H9 (cell line): ENCODE results near the gene ATG7. TPM values are rescaled to one million over a fixed set of nuclear protein-coding genes. Genes with fewer than 3 reads are reported as not detected.

Experiments used
- DNase-seq: peaks from one replicate; pipeline ENCODE4 v3.0.0-alpha.2; 2017
- H2AFZ ChIP-seq: one replicate; pipeline ENCODE4 v1.6.1; 2013; ENCODE audit warnings: mild to moderate bottlenecking, low read length, control low read depth, moderate library complexity
- H2AK5ac ChIP-seq: 2 replicates; pipeline ENCODE4 v1.6.1; 2013; ENCODE audit warnings: low read length, control low read depth, mixed read lengths; ENCODE audit not compliant: insufficient read length
- H2BK120ac ChIP-seq: one replicate; pipeline ENCODE4 v1.6.1; 2013; ENCODE audit warnings: low read depth, mild to moderate bottlenecking, low read length, control low read depth, inconsistent platforms; ENCODE audit not compliant: poor library complexity, severe bottlenecking
- H2BK12ac ChIP-seq: 2 replicates; pipeline ENCODE4 v1.6.1; 2013; ENCODE audit warnings: low read length, control low read depth, mixed read lengths, low read depth; ENCODE audit not compliant: insufficient read length
- H2BK15ac ChIP-seq: 2 replicates; pipeline ENCODE4 v1.6.1; 2013; ENCODE audit warnings: low read depth, low read length, control low read depth
- H2BK20ac ChIP-seq: one replicate; pipeline ENCODE4 v1.6.1; 2013; ENCODE audit warnings: low read depth, mild to moderate bottlenecking, low read length, control low read depth, inconsistent platforms; ENCODE audit not compliant: poor library complexity, severe bottlenecking
- H2BK5ac ChIP-seq: 2 replicates; pipeline ENCODE4 v1.6.1; 2013; ENCODE audit warnings: low read length, control low read depth, mixed read lengths; ENCODE audit not compliant: insufficient read length
- H3K14ac ChIP-seq: 2 replicates; pipeline ENCODE4 v1.6.1; 2013; ENCODE audit warnings: low read length, control low read depth; ENCODE audit not compliant: insufficient read depth
- H3K18ac ChIP-seq: 2 replicates; pipeline ENCODE4 v1.6.1; 2013; ENCODE audit warnings: low read depth, mild to moderate bottlenecking, mixed read lengths, low read length, control low read depth; ENCODE audit not compliant: insufficient read length
- H3K23ac ChIP-seq: 2 replicates; pipeline ENCODE4 v1.6.1; 2013; ENCODE audit warnings: low read length, control low read depth, mixed read lengths, low read depth; ENCODE audit not compliant: insufficient read length
- H3K23me2 ChIP-seq: 2 replicates; pipeline ENCODE4 v1.6.1; 2013; ENCODE audit warnings: low read depth, mild to moderate bottlenecking, mixed read lengths, low read length, control low read depth; ENCODE audit not compliant: insufficient read length, poor library complexity, severe bottlenecking
- H3K27ac ChIP-seq: 2 replicates; pipeline ENCODE4 v1.5.1; 2013; ENCODE audit warnings: low read length, control low read depth, mixed read lengths, low read depth; ENCODE audit not compliant: insufficient read length
- H3K27me3 ChIP-seq: 2 replicates; pipeline ENCODE4 v1.6.1; 2013; ENCODE audit warnings: low read length, control low read depth, inconsistent platforms; ENCODE audit not compliant: insufficient read depth
- H3K4ac ChIP-seq: 2 replicates; pipeline ENCODE4 v1.6.1; 2013; ENCODE audit warnings: low read depth, mild to moderate bottlenecking, control low read depth, inconsistent platforms, low read length, moderate library complexity
- H3K4me1 ChIP-seq: 2 replicates; pipeline ENCODE4 v1.6.1; 2013; ENCODE audit warnings: low read length, control low read depth, inconsistent platforms; ENCODE audit not compliant: insufficient read depth
- H3K4me2 ChIP-seq: 2 replicates; pipeline ENCODE4 v1.6.1; 2013; ENCODE audit warnings: low read length, control low read depth, mixed read lengths; ENCODE audit not compliant: insufficient read length, insufficient read depth
- H3K56ac ChIP-seq: 2 replicates; pipeline ENCODE4 v1.6.1; 2013; ENCODE audit warnings: low read depth, mild to moderate bottlenecking, mixed read lengths, low read length, control low read depth; ENCODE audit not compliant: insufficient read length
- H3K79me1 ChIP-seq: 2 replicates; pipeline ENCODE4 v1.6.1; 2013; ENCODE audit warnings: low read depth, mild to moderate bottlenecking, moderate library complexity, low read length, control low read depth, inconsistent platforms; ENCODE audit not compliant: insufficient read depth, poor library complexity, severe bottlenecking
- H3K79me2 ChIP-seq: 2 replicates; pipeline ENCODE4 v1.6.1; 2013; ENCODE audit warnings: low read length, control low read depth, inconsistent platforms; ENCODE audit not compliant: insufficient read depth
- H3K9ac ChIP-seq: 2 replicates; pipeline ENCODE4 v1.6.1; 2013; ENCODE audit warnings: low read length, control low read depth, mixed read lengths; ENCODE audit not compliant: insufficient read length; ENCODE audit errors: extremely low read depth
- H3K9me3 ChIP-seq: one replicate; pipeline ENCODE4 v1.6.1; 2013; ENCODE audit warnings: low read depth, low read length, inconsistent platforms; ENCODE audit not compliant: control insufficient read depth
- H3T11ph ChIP-seq: one replicate; pipeline ENCODE4 v1.6.1; 2013; ENCODE audit warnings: mild to moderate bottlenecking, low read length, control low read depth, inconsistent platforms
- H4K20me1 ChIP-seq: one replicate; pipeline ENCODE4 v1.6.1; 2013; ENCODE audit not compliant: control insufficient read depth, insufficient read length, insufficient read depth
- H4K5ac ChIP-seq: 2 replicates; pipeline ENCODE4 v1.6.1; 2013; ENCODE audit warnings: low read depth, mild to moderate bottlenecking, mixed read lengths, low read length, control low read depth; ENCODE audit not compliant: insufficient read length
- H4K8ac ChIP-seq: replicated peaks from 2 replicates; pipeline ENCODE4 v1.6.1; 2013; ENCODE audit warnings: low read length, control low read depth, mixed read lengths, low read depth; ENCODE audit not compliant: insufficient read length
- H4K91ac ChIP-seq: 2 replicates; pipeline ENCODE4 v1.6.1; 2013; ENCODE audit warnings: low read depth, mild to moderate bottlenecking, moderate library complexity, mixed read lengths, low read length, control low read depth; ENCODE audit not compliant: insufficient read length
- H3K27ac Mint-ChIP-seq, 3 experiments: 2 replicates in 2 of 3; 3 replicates in 1 of 3; pipeline ENCODE4 v1.8.0; 2020 to 2021; ENCODE audit warnings: mixed read lengths in 3 of 3, mild to moderate bottlenecking in 1 of 3, moderate library complexity in 1 of 3
- H3K27me3 Mint-ChIP-seq: 2 replicates; pipeline ENCODE4 v1.8.0; 2021; ENCODE audit warnings: low read depth, mild to moderate bottlenecking, moderate library complexity, mixed read lengths
- H3K36me3 Mint-ChIP-seq, 3 experiments: 2 replicates in 2 of 3; 3 replicates in 1 of 3; pipeline ENCODE4 v1.8.0; 2020 to 2021; ENCODE audit warnings: low read depth in 3 of 3, mixed read lengths in 3 of 3; ENCODE audit not compliant: insufficient read depth in 1 of 3
- H3K4me1 Mint-ChIP-seq, 2 experiments: 2 replicates each; pipeline ENCODE4 v1.8.0; 2020; ENCODE audit warnings: mixed read lengths in 2 of 2
- H3K4me3 Mint-ChIP-seq, 2 experiments: 2 replicates in 1 of 2; 3 replicates in 1 of 2; pipeline ENCODE4 v1.8.0; 2020 to 2021; ENCODE audit warnings: mild to moderate bottlenecking in 2 of 2, mixed read lengths in 2 of 2, moderate library complexity in 1 of 2
- H3K9me3 Mint-ChIP-seq, 2 experiments: 2 replicates in 1 of 2; 3 replicates in 1 of 2; pipeline ENCODE4 v1.8.0; 2020; ENCODE audit warnings: mild to moderate bottlenecking in 2 of 2, mixed read lengths in 2 of 2, moderate library complexity in 1 of 2
- CTCF ChIP-seq: fragments of 200-600 bp; sonication (generic); conservative IDR thresholded peaks from 3 replicates; pipeline ENCODE4 v1.8.0; 2021; ENCODE audit warnings: antibody characterized with exemption, mild to moderate bottlenecking
- WGBS: extraction: QIAGEN DNeasy Blood & Tissue Kit; methylation state at CpG from one replicate; pipeline ENCODE4 v1.1.7; 2013; ENCODE audit warnings: missing lambda C conversion rate, low lambda C conversion rate, mixed read lengths; ENCODE audit not compliant: insufficient read length; ENCODE audit errors: extremely low coverage; 5-methylcytosine and 5-hydroxymethylcytosine counted together
- total RNA-seq: library from RNA; stranded (reverse); gene quantifications from 2 replicates; pipeline ENCODE4 v1.2.1, GENCODE V29; 2021

Gene ATG7
- total RNA-seq, 1 experiment from 2014 or later, result 17.9 TPM

- no peaks in the 10 kb centered on the region for H3K79me2 ChIP-seq
- no peaks in the 10 kb centered on the region for H3K4me1 ChIP-seq
- no peak overlapping the region for H2AK5ac ChIP-seq
- H3K56ac ChIP-seq, result no peak overlapping the region
- H3K9ac ChIP-seq, result no peak overlapping the region
- H3K23me2 ChIP-seq, result no peaks in the 10 kb centered on the region
- H3K27me3 ChIP-seq, result no peaks in the 10 kb centered on the region
- H3K4me3 Mint-ChIP-seq, result no peak overlapping the region
- H4K8ac ChIP-seq, result no peak overlapping the region
- no peaks in the 10 kb centered on the region for H3K79me1 ChIP-seq
- no peak overlapping the region for H3K18ac ChIP-seq
- no CpG with 5 or more reads among the region's 2 CpGs for WGBS
- no peak overlapping the region for H3K27ac ChIP-seq
- H2BK15ac ChIP-seq, result no peak overlapping the region
- peaks cover 11 to 14% of the 10 kb centered on the region in 2 experiments for H3K4me1 Mint-ChIP-seq
- H2AFZ ChIP-seq, result no peak overlapping the region
- H3T11ph ChIP-seq, result no peak overlapping the region
- no peak overlapping the region; a peak in 1 of 7 replicates for H3K27ac Mint-ChIP-seq
- H3K36me3 Mint-ChIP-seq, result no peaks in the 10 kb centered on the region
- no peaks in the 10 kb centered on the region for H3K9me3 Mint-ChIP-seq
- H3K9me3 ChIP-seq, result no peaks in the 10 kb centered on the region
- H2BK12ac ChIP-seq, result no peak overlapping the region
- no peak overlapping the region for H2BK120ac ChIP-seq
- H4K5ac ChIP-seq, result no peak overlapping the region
- no peak overlapping the region for H3K4ac ChIP-seq
- no peaks in the 10 kb centered on the region for H4K20me1 ChIP-seq
- no peak for DNase-seq
- no peak overlapping the region for H2BK5ac ChIP-seq
- no peaks in the 10 kb centered on the region for H3K27me3 Mint-ChIP-seq
- H3K14ac ChIP-seq, result no peak overlapping the region
- H2BK20ac ChIP-seq, result no peak overlapping the region
- no peak overlapping the region for H4K91ac ChIP-seq
- H3K23ac ChIP-seq, result no peak overlapping the region
- H3K4me2 ChIP-seq, result no peak overlapping the region
- no peak for TF ChIP-seq CTCF
These were observed 114.4 kb downstream of the ATG7 start for GRCh38 chr3:11386465-11387113.
